PFSK-1 (cell line): ENCODE results near the gene SERINC2.

Source experiments
- FOXP2 ChIP-seq: optimal IDR thresholded peaks from 2 replicates; pipeline ENCODE3; 2011; ENCODE audit warnings: borderline replicate concordance, control low read depth, inconsistent platforms; ENCODE audit not compliant: insufficient read depth; ENCODE audit errors: extremely low read length, extremely low read depth
- POLR2AphosphoS5 ChIP-seq: IDR thresholded peaks from 2 replicates; pipeline ENCODE4 v1.6.1; 2012; ENCODE audit warnings: low read depth, mild to moderate bottlenecking, control low read depth, low read length, moderate library complexity
- REST ChIP-seq, 2 experiments: IDR thresholded peaks; 2 replicates each; pipeline versions ENCODE4 v1.6.1 to v1.8.0; 2011 to 2012; ENCODE audit warnings: low read depth in 2 of 2, low read length in 2 of 2, control low read depth in 1 of 2, inconsistent platforms in 1 of 2, mild to moderate bottlenecking in 1 of 2, moderate library complexity in 1 of 2; ENCODE audit not compliant: insufficient read depth in 1 of 2
- SIN3A ChIP-seq: IDR thresholded peaks from 2 replicates; pipeline ENCODE4 v1.6.1; 2012; ENCODE audit warnings: mild to moderate bottlenecking, low read length, moderate library complexity, borderline replicate concordance; ENCODE audit not compliant: insufficient read depth
- TAF1 ChIP-seq: IDR thresholded peaks from 2 replicates; pipeline ENCODE4 v1.6.1; 2012; ENCODE audit warnings: low read length, control low read depth, borderline replicate concordance; ENCODE audit not compliant: insufficient read depth

Gene SERINC2

GRCh38 chr1:31382379-31382989 is 30.5 kb upstream of the SERINC2 start:
- TF ChIP-seq TAF1 (no peak), REST (IDR thresholded peaks at IDR 0.05; ENCODE audit: insufficient read depth in 1 of 2, low read depth in 2 of 2, low read length in 2 of 2) (no peak), SIN3A (no peak), FOXP2 (no peak), POLR2AphosphoS5 (no peak)

- no peak for TF ChIP-seq POLR2AphosphoS5
- TF ChIP-seq REST (IDR thresholded peaks at IDR 0.05; ENCODE audit: insufficient read depth in 1 of 2, low read depth in 2 of 2, low read length in 2 of 2) = no peak
- no peak for TF ChIP-seq TAF1
- no peak for TF ChIP-seq SIN3A
- no peak for TF ChIP-seq FOXP2
Measured at GRCh38 chr1:31383967-31384366, 29.0 kb upstream of the SERINC2 start.

GRCh38 chr1:31387612-31388011 is 25.4 kb upstream of the SERINC2 start:
- no peak for TF ChIP-seq FOXP2
- no peak for TF ChIP-seq TAF1
- no peak for TF ChIP-seq SIN3A
- TF ChIP-seq REST (IDR thresholded peaks at IDR 0.05; ENCODE audit: insufficient read depth in 1 of 2, low read depth in 2 of 2, low read length in 2 of 2) = no peak
- TF ChIP-seq POLR2AphosphoS5 = no peak

- TF ChIP-seq SIN3A = no peak
- no peak for TF ChIP-seq FOXP2
- no peak for TF ChIP-seq REST (IDR thresholded peaks at IDR 0.05; ENCODE audit: insufficient read depth in 1 of 2, low read depth in 2 of 2, low read length in 2 of 2)
Measured at GRCh38 chr1:31389616-31390015, 23.4 kb upstream of the SERINC2 start.

GRCh38 chr1:31390071-31390470 is 22.9 kb upstream of the SERINC2 start:
- no peak for TF ChIP-seq TAF1
- no peak for TF ChIP-seq FOXP2
- no peak for TF ChIP-seq POLR2AphosphoS5
- TF ChIP-seq REST (IDR thresholded peaks at IDR 0.05; ENCODE audit: insufficient read depth in 1 of 2, low read depth in 2 of 2, low read length in 2 of 2) = no peak
- no peak for TF ChIP-seq SIN3A
